Epithelial cell of proximal tubule (primary cell): Measurements from ENCODE around the gene MGA. TPM values are rescaled to one million over a fixed set of nuclear protein-coding genes. Genes with fewer than 3 reads are reported as not detected.

Source experiments
- DNase-seq: peaks from one replicate; pipeline ENCODE4 v3.0.0-alpha.2; 2011; ENCODE audit warnings: low read depth
- H3K4me3 ChIP-seq: 2 replicates; pipeline ENCODE4 v1.5.1; 2011; ENCODE audit warnings: low read depth, mild to moderate bottlenecking, low read length
- total RNA-seq: library from RNA; depleted of rRNA; stranded (reverse); fragments of >200 nt; gene quantifications from 2 replicates; pipeline ENCODE4 v1.2.3, GENCODE V29; 2015
- TF ChIP-seq, protein P1 (sequence below): conservative IDR thresholded peaks from 2 replicates; pipeline ENCODE4 v1.5.1; 2012; ENCODE audit warnings: low read depth, mild to moderate bottlenecking, low read length

The MGA gene
- total RNA-seq, 1 donor from 2014 or later = 20.8 TPM

GRCh38 chr15:41779662-41780157 is 119.5 kb downstream of the MGA start:
- H3K4me3 ChIP-seq = no peak overlapping the region
- TF ChIP-seq, protein P1, sequence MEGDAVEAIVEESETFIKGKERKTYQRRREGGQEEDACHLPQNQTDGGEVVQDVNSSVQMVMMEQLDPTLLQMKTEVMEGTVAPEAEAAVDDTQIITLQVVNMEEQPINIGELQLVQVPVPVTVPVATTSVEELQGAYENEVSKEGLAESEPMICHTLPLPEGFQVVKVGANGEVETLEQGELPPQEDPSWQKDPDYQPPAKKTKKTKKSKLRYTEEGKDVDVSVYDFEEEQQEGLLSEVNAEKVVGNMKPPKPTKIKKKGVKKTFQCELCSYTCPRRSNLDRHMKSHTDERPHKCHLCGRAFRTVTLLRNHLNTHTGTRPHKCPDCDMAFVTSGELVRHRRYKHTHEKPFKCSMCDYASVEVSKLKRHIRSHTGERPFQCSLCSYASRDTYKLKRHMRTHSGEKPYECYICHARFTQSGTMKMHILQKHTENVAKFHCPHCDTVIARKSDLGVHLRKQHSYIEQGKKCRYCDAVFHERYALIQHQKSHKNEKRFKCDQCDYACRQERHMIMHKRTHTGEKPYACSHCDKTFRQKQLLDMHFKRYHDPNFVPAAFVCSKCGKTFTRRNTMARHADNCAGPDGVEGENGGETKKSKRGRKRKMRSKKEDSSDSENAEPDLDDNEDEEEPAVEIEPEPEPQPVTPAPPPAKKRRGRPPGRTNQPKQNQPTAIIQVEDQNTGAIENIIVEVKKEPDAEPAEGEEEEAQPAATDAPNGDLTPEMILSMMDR = no peak
- DNase-seq = no peak

GRCh38 chr15:41780266-41780665 is 120.1 kb downstream of the MGA start:
- DNase-seq = no peak
- H3K4me3 ChIP-seq = no peak overlapping the region
- TF ChIP-seq, protein P1 = no peak

DNA sequence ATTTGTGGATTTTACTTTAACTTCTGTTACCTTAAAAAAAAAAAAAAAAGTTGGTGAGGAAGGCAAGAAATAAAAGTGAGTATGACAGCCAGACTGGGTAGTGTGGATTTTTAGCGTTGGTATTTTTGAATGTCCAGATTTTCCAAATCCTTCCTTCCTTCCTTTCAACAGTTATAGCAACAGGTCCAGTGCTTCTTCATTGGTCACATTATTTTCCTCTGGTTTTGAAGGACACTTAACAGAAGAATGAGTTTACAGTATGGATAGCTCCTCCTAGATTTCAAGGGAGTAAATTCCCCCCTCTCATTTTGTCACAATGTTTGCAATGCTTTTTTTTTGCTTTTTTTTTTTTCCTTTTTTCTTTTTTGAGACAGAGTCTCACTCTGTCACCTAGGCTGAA is 120.5 kb downstream of the MGA start:
- H3K4me3 ChIP-seq = no peak overlapping the region
- TF ChIP-seq, protein P1 = no peak
- no peak for DNase-seq

GRCh38 chr15:41782371-41783282 is 122.4 kb downstream of the MGA start:
- no peak for DNase-seq
- H3K4me3 ChIP-seq = no peak overlapping the region
- TF ChIP-seq, protein P1 = no peak

- no peak for DNase-seq
- H3K4me3 ChIP-seq = no peak overlapping the region
- TF ChIP-seq, protein P1 = no peak
Measured at GRCh38 chr15:41783296-41783695, 123.1 kb downstream of the MGA start.

- H3K4me3 ChIP-seq = no peak overlapping the region
- TF ChIP-seq, protein P1 = no peak
- DNase-seq = no peak
Measured at GRCh38 chr15:41788262-41788661, 128.1 kb downstream of the MGA start.
